GM12801 (cell line): ENCODE data around the gene C3orf20.

ENCODE experiments used
- CTCF ChIP-seq: IDR thresholded peaks from one replicate; pipeline ENCODE4 v1.5.1; 2011; ENCODE audit warnings: control low read depth; ENCODE audit not compliant: insufficient read length; ENCODE audit errors: extremely low read depth

Gene C3orf20

GRCh38 chr3:14741510-14741909, 66.6 kb downstream of the C3orf20 start:
- no peak for TF ChIP-seq CTCF

GRCh38 chr3:14744556-14744955, 69.6 kb downstream of the C3orf20 start:
- no peak for TF ChIP-seq CTCF

- TF ChIP-seq CTCF = no peak
These were observed 75.7 kb downstream of the C3orf20 start for GRCh38 chr3:14750650-14751049.

GRCh38 chr3:14757153-14757700, 82.3 kb downstream of the C3orf20 start:
- no peak for TF ChIP-seq CTCF

- TF ChIP-seq CTCF = no peak
These were observed 83.4 kb downstream of the C3orf20 start for GRCh38 chr3:14758297-14758696.

- TF ChIP-seq CTCF = no peak
These were observed 84.0 kb downstream of the C3orf20 start for GRCh38 chr3:14758959-14759358.

GRCh38 chr3:14760185-14760584, 85.2 kb downstream of the C3orf20 start:
- TF ChIP-seq CTCF = no peak
